Uterus (tissue), 2 donors: ENCODE measurements around the gene FCN1.

Source experiments
- CTCF ChIP-seq, 4 experiments: fragments of 200-600 bp in 2 of 4; fragments of 450-650 bp in 2 of 4; sonication (generic) in 2 of 4; IDR thresholded peaks; one replicate each; pipeline ENCODE4 v1.5.1; 2016 to 2019; ENCODE audit warnings: antibody characterized with exemption in 4 of 4, mild to moderate bottlenecking in 2 of 4, moderate library complexity in 1 of 4
- POLR2A ChIP-seq, 2 donors: fragments of 450-650 bp; IDR thresholded peaks; one replicate each; pipeline ENCODE4 v1.6.1; 2016; ENCODE audit warnings: antibody characterized with exemption in 2 of 2, mild to moderate bottlenecking in 1 of 2, moderate library complexity in 1 of 2

GRCh38 chr9:134909511-134910481, 7.9 kb downstream of the FCN1 start:
- TF ChIP-seq CTCF (IDR thresholded peaks at IDR 0.05), result no peak
- no peak for TF ChIP-seq POLR2A (IDR thresholded peaks at IDR 0.05)
